Choroid plexus epithelial cell (primary cell): Measurements from ENCODE around the gene AFAP1.

Experiments
- DNase-seq: peaks from one replicate; pipeline ENCODE4 v3.0.0-alpha.2; 2010; ENCODE audit warnings: low read depth
- H3K4me3 ChIP-seq: 2 replicates; pipeline ENCODE4 v1.5.1; 2011; ENCODE audit warnings: low read depth, mild to moderate bottlenecking, control low read depth, low read length, moderate library complexity
- CTCF ChIP-seq: conservative IDR thresholded peaks from 2 replicates; pipeline ENCODE4 v1.5.1; 2011; ENCODE audit warnings: low read depth, mild to moderate bottlenecking, control low read depth, inconsistent platforms, low read length, moderate library complexity

The AFAP1 gene

GRCh38 chr4:7963691-7964090, 24.0 kb upstream of the AFAP1 start:
- DNase-seq: no peak
- no peak for TF ChIP-seq CTCF

GRCh38 chr4:7962609-7963508, 23.2 kb upstream of the AFAP1 start:
- no peak for DNase-seq
- H3K4me3 ChIP-seq: no peak overlapping the region
- TF ChIP-seq CTCF: no peak

More at GRCh38 chr4:7963691-7964090, 24.0 kb upstream of the AFAP1 start:
- H3K4me3 ChIP-seq: no peak overlapping the region

- no peak overlapping the region for H3K4me3 ChIP-seq
- DNase-seq: peak; percentile 89
- no peak for TF ChIP-seq CTCF
These were observed 21.4 kb upstream of the AFAP1 start for GRCh38 chr4:7960790-7961655.

DNA sequence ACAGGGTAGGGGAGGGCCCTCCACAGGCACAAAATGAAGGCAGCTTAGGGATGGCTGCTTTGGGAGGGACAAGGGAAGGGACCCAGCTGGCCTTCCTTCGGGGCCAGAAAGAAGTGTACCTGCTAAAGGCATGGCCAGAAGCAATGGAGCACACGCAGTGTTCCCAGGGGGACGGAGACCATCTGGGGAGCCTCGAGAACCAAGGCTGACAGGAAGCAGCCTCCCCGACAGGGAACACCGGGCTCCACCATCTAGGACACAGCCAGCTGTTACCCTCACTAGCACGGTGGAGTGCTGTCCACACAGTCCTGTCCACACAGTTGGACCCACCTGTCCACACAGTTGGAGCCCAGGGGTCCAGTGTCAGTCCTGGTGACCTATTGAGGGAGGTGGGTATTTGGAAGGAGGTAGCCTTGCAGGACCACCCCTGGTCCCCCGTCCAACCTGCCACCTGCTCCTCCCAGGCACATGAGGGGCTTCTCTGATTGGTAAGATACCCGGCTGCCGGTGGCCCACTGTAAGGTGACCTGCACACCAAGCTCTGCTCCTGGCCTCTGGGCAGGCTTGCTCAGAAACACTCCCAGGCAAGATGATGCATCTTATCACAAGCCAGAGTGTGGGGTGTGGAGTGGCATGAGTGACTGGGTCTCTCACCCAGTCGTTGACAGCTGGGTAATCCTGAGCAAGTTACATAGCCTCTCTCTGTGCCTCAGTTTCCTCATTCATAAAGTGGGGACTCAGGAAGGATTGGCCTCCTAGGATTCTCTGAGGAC, 20.5 kb upstream of the AFAP1 start:
- no peak overlapping the region for H3K4me3 ChIP-seq
- TF ChIP-seq CTCF: no peak
- DNase-seq: no peak

DNA sequence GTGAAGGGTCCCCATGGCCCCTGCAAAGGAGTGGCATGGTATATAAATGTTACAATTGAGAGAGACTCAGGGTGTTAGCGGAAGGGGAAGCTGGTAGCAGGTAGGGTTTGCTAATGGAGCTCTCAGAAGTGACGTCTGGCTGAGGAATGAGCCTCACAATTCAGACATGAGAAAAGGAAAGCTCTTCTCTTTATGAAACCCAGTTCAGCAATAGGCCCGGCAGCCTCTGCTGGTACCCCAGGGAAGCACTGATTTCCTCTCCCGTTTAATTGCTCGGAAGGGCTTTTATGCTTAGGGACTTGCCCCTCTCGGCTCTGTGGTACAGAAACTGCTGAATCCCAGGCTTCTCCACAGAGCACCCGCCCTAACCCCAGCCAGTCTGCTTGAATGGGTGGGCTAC, 19.4 kb upstream of the AFAP1 start:
- no peak for DNase-seq
- no peak overlapping the region for H3K4me3 ChIP-seq
- TF ChIP-seq CTCF: peak; percentile 15

DNA sequence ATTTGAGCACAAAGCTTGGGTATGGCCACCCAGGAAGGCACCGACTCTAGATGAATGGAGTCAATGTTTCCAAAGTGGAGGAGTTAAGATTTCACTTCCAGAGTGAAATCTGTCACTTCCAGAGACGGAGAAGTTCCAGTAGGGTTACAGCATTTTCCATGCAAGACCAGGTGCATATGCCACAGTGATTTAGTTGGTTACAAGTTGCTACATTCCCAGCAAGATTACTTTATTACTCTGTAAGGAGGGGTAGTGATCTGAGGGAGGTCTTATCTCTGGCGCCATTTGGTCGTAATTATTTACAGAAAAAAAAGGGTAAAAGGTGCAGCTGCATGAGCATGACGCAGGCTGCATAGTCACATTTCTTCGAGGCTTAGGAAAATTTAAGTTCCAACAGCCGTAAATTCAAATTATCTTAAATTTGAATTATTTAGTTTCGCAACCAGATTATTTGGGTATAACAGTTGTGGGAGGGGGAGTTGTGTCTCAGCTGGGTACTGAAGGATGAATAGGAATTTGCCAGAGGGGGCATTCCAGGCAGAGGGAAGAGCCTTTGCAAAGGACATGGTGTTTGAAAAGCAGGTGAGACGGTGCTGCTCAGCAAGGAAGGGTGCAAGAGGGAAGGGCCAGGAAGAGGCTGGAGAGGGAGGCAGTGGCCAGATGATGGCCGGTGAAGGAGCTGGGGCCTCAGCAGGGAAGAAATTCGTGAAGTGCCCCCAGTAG, 17.4 kb upstream of the AFAP1 start:
- no peak overlapping the region for H3K4me3 ChIP-seq
- DNase-seq: no peak
- no peak for TF ChIP-seq CTCF
